GM23338 (cell line): Measurements from ENCODE around the gene CHPF. TPM values are rescaled to one million over a fixed set of nuclear protein-coding genes. Genes with fewer than 3 reads are reported as not detected.

Experiments
- ATAC-seq: fragments of 200-7000 bp; cut with Tn5 transposase; 3 replicates; pipeline ENCODE4 v1.9.1; 2020
- DNase-seq: peaks from one replicate; pipeline ENCODE4 v3.0.0-alpha.2; 2015; ENCODE audit warnings: low spot score
- H2AFZ ChIP-seq: fragments of 200-600 bp; sonication (generic); 2 replicates; pipeline ENCODE4 v1.8.0; 2016; ENCODE audit warnings: antibody characterized with exemption, mild to moderate bottlenecking, moderate library complexity
- H3F3A ChIP-seq: fragments of 200-600 bp; sonication (generic); replicated peaks from 2 replicates; pipeline ENCODE4 v1.8.0; 2017; ENCODE audit warnings: antibody characterized with exemption, mixed run types, low read depth
- H3K27ac ChIP-seq: fragments of 200-600 bp; sonication (generic); 2 replicates; pipeline ENCODE4 v1.6.1; 2016; ENCODE audit warnings: low read depth
- H3K27me3 ChIP-seq: fragments of 200-600 bp; sonication (generic); 2 replicates; pipeline ENCODE4 v1.8.0; 2016; ENCODE audit warnings: mild to moderate bottlenecking, mixed run types, moderate library complexity; ENCODE audit not compliant: insufficient read depth
- H3K36me3 ChIP-seq: fragments of 200-600 bp; sonication (generic); 2 replicates; pipeline ENCODE4 v1.8.0; 2016; ENCODE audit warnings: mild to moderate bottlenecking; ENCODE audit not compliant: insufficient read depth
- H3K4me1 ChIP-seq: fragments of 200-600 bp; sonication (generic); 2 replicates; pipeline ENCODE4 v1.8.0; 2016; ENCODE audit warnings: mild to moderate bottlenecking, moderate library complexity; ENCODE audit not compliant: insufficient read depth
- H3K4me2 ChIP-seq: fragments of 200-600 bp; sonication (generic); 2 replicates; pipeline ENCODE4 v1.7.1; 2017; ENCODE audit warnings: mixed run types
- H3K4me3 ChIP-seq: fragments of 200-600 bp; sonication (generic); 2 replicates; pipeline ENCODE4 v1.6.1; 2016; ENCODE audit warnings: mixed run types
- H3K79me2 ChIP-seq: fragments of 200-600 bp; sonication (generic); replicated peaks from 2 replicates; pipeline ENCODE4 v1.8.0; 2017; ENCODE audit warnings: mild to moderate bottlenecking; ENCODE audit not compliant: insufficient read depth
- H3K9me2 ChIP-seq: fragments of 200-600 bp; sonication (generic); 2 replicates; pipeline ENCODE4 v1.8.0; 2017; ENCODE audit not compliant: insufficient read depth
- H4K20me1 ChIP-seq: fragments of 200-600 bp; sonication (generic); replicated peaks from 2 replicates; pipeline ENCODE4 v1.8.0; 2017; ENCODE audit warnings: mild to moderate bottlenecking; ENCODE audit not compliant: insufficient read depth
- H3K27ac Mint-ChIP-seq: 2 replicates; pipeline ENCODE4 v1.8.0; 2020; ENCODE audit warnings: inconsistent platforms, mild to moderate bottlenecking, moderate library complexity, mixed read lengths
- H3K27me3 Mint-ChIP-seq: 3 replicates; pipeline ENCODE4 v1.8.0; 2022; ENCODE audit warnings: low read depth, mild to moderate bottlenecking, moderate library complexity, mixed read lengths, inconsistent platforms; ENCODE audit not compliant: insufficient read depth, poor library complexity
- H3K36me3 Mint-ChIP-seq: 3 replicates; pipeline ENCODE4 v1.8.0; 2021; ENCODE audit warnings: low read depth, mild to moderate bottlenecking, inconsistent platforms, moderate library complexity, mixed read lengths
- H3K4me1 Mint-ChIP-seq: 3 replicates; pipeline ENCODE4 v1.8.0; 2020; ENCODE audit warnings: mild to moderate bottlenecking, inconsistent platforms, mixed read lengths
- H3K4me3 Mint-ChIP-seq: 3 replicates; pipeline ENCODE4 v1.8.0; 2021; ENCODE audit warnings: moderate library complexity, mild to moderate bottlenecking, inconsistent platforms, mixed read lengths
- H3K9me3 Mint-ChIP-seq: 3 replicates; pipeline ENCODE4 v1.8.0; 2020; ENCODE audit warnings: moderate library complexity, mild to moderate bottlenecking, inconsistent platforms, mixed read lengths
- CREB1 ChIP-seq: fragments of 250-450 bp; sonication (Bioruptor Pico); IDR thresholded peaks from 2 replicates; pipeline ENCODE4 v1.5.0; 2020; ENCODE audit warnings: low read depth, mild to moderate bottlenecking, moderate library complexity
- EZH2 ChIP-seq: fragments of 200-600 bp; sonication (generic); IDR thresholded peaks from one replicate; pipeline ENCODE4 v1.8.0; 2017; ENCODE audit warnings: antibody characterized with exemption, mild to moderate bottlenecking, low read depth; ENCODE audit not compliant: unreplicated experiment
- EZH2phosphoT487 ChIP-seq: fragments of 200-600 bp; sonication (generic); IDR thresholded peaks from one replicate; pipeline ENCODE4 v1.8.1; 2018; ENCODE audit warnings: antibody characterized with exemption; ENCODE audit not compliant: unreplicated experiment
- JUNB ChIP-seq: IDR thresholded peaks from one replicate; pipeline ENCODE4 v1.6.1; 2016; ENCODE audit warnings: antibody characterized with exemption; ENCODE audit not compliant: unreplicated experiment
- NANOG ChIP-seq: IDR thresholded peaks from 2 replicates; pipeline ENCODE4 v1.6.1; 2016; ENCODE audit warnings: antibody characterized with exemption, borderline replicate concordance
- POLR2AphosphoS5 ChIP-seq: IDR thresholded peaks from 2 replicates; pipeline ENCODE4 v1.6.1; 2016; ENCODE audit warnings: antibody characterized with exemption, low read depth
- STAT1 ChIP-seq: IDR thresholded peaks from one replicate; pipeline ENCODE4 v1.6.1; 2016; ENCODE audit warnings: antibody characterized with exemption; ENCODE audit not compliant: unreplicated experiment
- ZNF114 ChIP-seq: fragments of 250-450 bp; sonication (Bioruptor Pico); IDR thresholded peaks from 2 replicates; pipeline ENCODE4 v1.5.0; 2020; ENCODE audit warnings: mild to moderate bottlenecking, moderate library complexity
- ZNF331 ChIP-seq: fragments of 250-450 bp; sonication (Bioruptor Pico); IDR thresholded peaks from 2 replicates; pipeline ENCODE4 v1.5.0; 2020; ENCODE audit warnings: low read depth, mild to moderate bottlenecking, moderate library complexity
- polyA plus RNA-seq: library from polyadenylated mRNA; unstranded; fragments of >200 nt; fragmentation: Nextera tagmentation; extraction: Ambion mirVana; gene quantifications from 2 replicates; pipeline ENCODE4 v1.2.1, GENCODE V29; 2016
- total RNA-seq: library from RNA; depleted of rRNA; stranded (reverse); fragments of >200 nt; shearing (Covaris generic); gene quantifications from 2 replicates; pipeline ENCODE4 v1.2.3, GENCODE V29; 2014
- TF ChIP-seq, protein P1 (sequence below), 2 experiments: fragments of 200-600 bp in 1 of 2; sonication (generic) in 1 of 2; conservative IDR thresholded peaks; 2 replicates each; pipeline versions ENCODE4 v1.5.1 to v1.6.1; 2016 to 2017; ENCODE audit warnings: antibody characterized with exemption in 2 of 2, low read depth in 2 of 2, mild to moderate bottlenecking in 2 of 2, moderate library complexity in 1 of 2

Gene CHPF
- total and polyA plus RNA-seq, 2 experiments from 2014 or later = 36.5 to 252 TPM

DNA sequence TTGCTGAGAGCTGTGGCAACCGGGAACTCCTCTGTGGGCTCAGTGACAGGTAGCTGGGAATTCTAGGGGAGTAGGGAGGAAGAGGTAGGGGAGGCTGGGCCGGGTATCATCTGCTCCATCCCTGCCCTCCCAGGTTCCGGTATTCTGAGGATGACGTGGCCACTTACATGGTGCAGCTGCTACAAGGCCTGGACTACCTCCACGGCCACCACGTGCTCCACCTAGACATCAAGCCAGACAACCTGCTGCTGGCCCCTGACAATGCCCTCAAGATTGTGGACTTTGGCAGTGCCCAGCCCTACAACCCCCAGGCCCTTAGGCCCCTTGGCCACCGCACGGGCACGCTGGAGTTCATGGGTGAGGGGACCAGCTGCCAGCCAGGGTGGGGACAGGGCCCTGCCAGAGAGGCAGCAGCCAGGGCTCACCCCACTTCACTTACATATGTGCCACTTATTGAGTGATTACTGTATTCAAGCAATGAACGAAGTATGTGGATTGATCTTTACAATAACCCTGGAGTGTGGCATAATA, 52.9 kb downstream of the CHPF start:
- Histone ChIP-seq H3K79me2 (no peaks in the 10 kb centered on the region), H3K27me3 (peaks cover 51% of the 10 kb centered on the region), H2AFZ (no peak overlapping the region), H3K9me2 (no peaks in the 10 kb centered on the region), H3K4me2 (no peak overlapping the region), H4K20me1 (no peaks in the 10 kb centered on the region), H3K4me3 (no peak overlapping the region), H3K36me3 (no peaks in the 10 kb centered on the region), H3K4me1 (peaks cover 19% of the 10 kb centered on the region), H3K27ac (no peak overlapping the region), H3F3A (0 out of 2 replicates have a peak, but pooled peaks cover 8% of the 10 kb centered on the region)
- no peak for TF ChIP-seq POLR2AphosphoS5
- Mint-ChIP-seq H3K36me3 (no peaks in the 10 kb centered on the region; the same call in 2 of the 3 replicates), H3K9me3 (no peaks in the 10 kb centered on the region; the same call in 2 of the 3 replicates), H3K4me1 (peaks cover 44% of the 10 kb centered on the region), H3K27me3 (peaks cover 33% of the 10 kb centered on the region), H3K27ac (no peak overlapping the region), H3K4me3 (no peak overlapping the region)
- no peak for DNase-seq
- no peak for ATAC-seq

DNA sequence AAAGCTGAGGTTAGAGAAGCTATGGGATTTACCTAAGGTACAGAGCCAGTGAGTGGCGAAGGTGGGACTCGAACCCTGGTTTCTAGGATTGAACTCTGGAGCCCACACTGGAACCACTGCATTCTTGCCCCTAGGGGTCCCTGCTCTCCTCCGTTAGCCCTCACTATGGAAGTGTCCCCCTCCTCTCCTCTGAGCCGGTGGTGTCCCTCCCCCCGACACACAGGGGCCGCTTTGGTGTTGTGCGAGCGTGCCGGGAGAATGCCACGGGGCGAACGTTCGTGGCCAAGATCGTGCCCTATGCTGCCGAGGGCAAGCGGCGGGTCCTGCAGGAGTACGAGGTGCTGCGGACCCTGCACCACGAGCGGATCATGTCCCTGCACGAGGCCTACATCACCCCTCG, 53.4 kb downstream of the CHPF start:
- Histone ChIP-seq H3K27ac (no peak overlapping the region), H3K4me2 (no peak overlapping the region), H4K20me1 (no peaks in the 10 kb centered on the region), H3K9me2 (no peaks in the 10 kb centered on the region), H3K36me3 (no peaks in the 10 kb centered on the region), H3F3A (0 out of 2 replicates have a peak, but pooled peaks cover 13% of the 10 kb centered on the region), H3K79me2 (no peaks in the 10 kb centered on the region), H3K27me3 (peaks cover 51% of the 10 kb centered on the region), H2AFZ (no peak overlapping the region), H3K4me3 (no peak overlapping the region), H3K4me1 (peaks cover 21% of the 10 kb centered on the region)
- no peaks in the 10 kb centered on the region; the same call in 2 of the 3 replicates for H3K36me3 Mint-ChIP-seq
- H3K27ac Mint-ChIP-seq = no peak overlapping the region
- no peaks in the 10 kb centered on the region; the same call in 2 of the 3 replicates for H3K9me3 Mint-ChIP-seq
- TF ChIP-seq ZNF331 (CRISPR knock-in tag) (no peak), CREB1 (no peak), EZH2phosphoT487 (no peak)
- TF ChIP-seq, protein P1, sequence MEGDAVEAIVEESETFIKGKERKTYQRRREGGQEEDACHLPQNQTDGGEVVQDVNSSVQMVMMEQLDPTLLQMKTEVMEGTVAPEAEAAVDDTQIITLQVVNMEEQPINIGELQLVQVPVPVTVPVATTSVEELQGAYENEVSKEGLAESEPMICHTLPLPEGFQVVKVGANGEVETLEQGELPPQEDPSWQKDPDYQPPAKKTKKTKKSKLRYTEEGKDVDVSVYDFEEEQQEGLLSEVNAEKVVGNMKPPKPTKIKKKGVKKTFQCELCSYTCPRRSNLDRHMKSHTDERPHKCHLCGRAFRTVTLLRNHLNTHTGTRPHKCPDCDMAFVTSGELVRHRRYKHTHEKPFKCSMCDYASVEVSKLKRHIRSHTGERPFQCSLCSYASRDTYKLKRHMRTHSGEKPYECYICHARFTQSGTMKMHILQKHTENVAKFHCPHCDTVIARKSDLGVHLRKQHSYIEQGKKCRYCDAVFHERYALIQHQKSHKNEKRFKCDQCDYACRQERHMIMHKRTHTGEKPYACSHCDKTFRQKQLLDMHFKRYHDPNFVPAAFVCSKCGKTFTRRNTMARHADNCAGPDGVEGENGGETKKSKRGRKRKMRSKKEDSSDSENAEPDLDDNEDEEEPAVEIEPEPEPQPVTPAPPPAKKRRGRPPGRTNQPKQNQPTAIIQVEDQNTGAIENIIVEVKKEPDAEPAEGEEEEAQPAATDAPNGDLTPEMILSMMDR (conservative IDR thresholded peaks at IDR 0.05; ENCODE audit: low read depth in 2 of 2) = peak; percentile 59 to 78
- peaks cover 45% of the 10 kb centered on the region for H3K4me1 Mint-ChIP-seq
- H3K4me3 Mint-ChIP-seq = no peak overlapping the region
- H3K27me3 Mint-ChIP-seq = peaks cover 33% of the 10 kb centered on the region
- ATAC-seq (peak; percentile 31), DNase-seq (peak; percentile 82)

DNA sequence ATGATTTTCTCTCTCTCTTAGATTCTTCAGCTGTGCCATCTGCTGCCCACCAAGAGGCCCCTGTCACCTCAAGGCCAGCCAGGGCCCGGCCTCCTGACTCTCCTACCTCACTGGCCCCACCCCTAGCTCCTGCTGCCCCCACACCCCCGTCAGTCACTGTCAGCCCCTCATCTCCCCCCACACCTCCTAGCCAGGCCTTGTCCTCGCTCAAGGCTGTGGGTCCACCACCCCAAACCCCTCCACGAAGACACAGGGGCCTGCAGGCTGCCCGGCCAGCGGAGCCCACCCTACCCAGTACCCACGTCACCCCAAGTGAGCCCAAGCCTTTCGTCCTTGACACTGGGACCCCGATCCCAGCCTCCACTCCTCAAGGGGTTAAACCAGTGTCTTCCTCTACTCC, 54.3 kb downstream of the CHPF start:
- Histone ChIP-seq H3K4me1 (peaks cover 21% of the 10 kb centered on the region), H3K4me3 (no peak overlapping the region), H3K4me2 (no peak overlapping the region), H2AFZ (no peak overlapping the region), H3K9me2 (no peaks in the 10 kb centered on the region), H3K79me2 (no peaks in the 10 kb centered on the region), H3K36me3 (no peaks in the 10 kb centered on the region), H3F3A (0 out of 2 replicates have a peak, but pooled peaks cover 9% of the 10 kb centered on the region), H4K20me1 (no peaks in the 10 kb centered on the region), H3K27me3 (peaks cover 51% of the 10 kb centered on the region), H3K27ac (no peak overlapping the region)
- Mint-ChIP-seq H3K27ac (no peak overlapping the region), H3K4me1 (peaks cover 41% of the 10 kb centered on the region), H3K36me3 (no peaks in the 10 kb centered on the region; the same call in 2 of the 3 replicates), H3K27me3 (peaks cover 33% of the 10 kb centered on the region), H3K4me3 (no peak overlapping the region), H3K9me3 (no peaks in the 10 kb centered on the region; the same call in 2 of the 3 replicates)
- no peak for ATAC-seq
- DNase-seq = no peak
- TF ChIP-seq STAT1 (no peak), JUNB (no peak), CREB1 (no peak), NANOG (no peak), EZH2 (no peak), ZNF114 (CRISPR knock-in tag) (no peak), ZNF331 (CRISPR knock-in tag) (no peak)
